Activated CD4-positive, alpha-beta T cell treated with anti-CD3 and anti-CD28 coated beads for 1 hour (primary cell): ENCODE data around the gene KCTD7.
"Not testable (repeated sequence)": the region's sequence is repeated elsewhere in the genome, so short reads cannot be mapped to it uniquely, and the experiment has no call there.

Experiments used
- DNase-seq: peaks from one replicate; pipeline ENCODE4 v3.0.0-alpha.2; 2020

KCTD7 gene

DNA sequence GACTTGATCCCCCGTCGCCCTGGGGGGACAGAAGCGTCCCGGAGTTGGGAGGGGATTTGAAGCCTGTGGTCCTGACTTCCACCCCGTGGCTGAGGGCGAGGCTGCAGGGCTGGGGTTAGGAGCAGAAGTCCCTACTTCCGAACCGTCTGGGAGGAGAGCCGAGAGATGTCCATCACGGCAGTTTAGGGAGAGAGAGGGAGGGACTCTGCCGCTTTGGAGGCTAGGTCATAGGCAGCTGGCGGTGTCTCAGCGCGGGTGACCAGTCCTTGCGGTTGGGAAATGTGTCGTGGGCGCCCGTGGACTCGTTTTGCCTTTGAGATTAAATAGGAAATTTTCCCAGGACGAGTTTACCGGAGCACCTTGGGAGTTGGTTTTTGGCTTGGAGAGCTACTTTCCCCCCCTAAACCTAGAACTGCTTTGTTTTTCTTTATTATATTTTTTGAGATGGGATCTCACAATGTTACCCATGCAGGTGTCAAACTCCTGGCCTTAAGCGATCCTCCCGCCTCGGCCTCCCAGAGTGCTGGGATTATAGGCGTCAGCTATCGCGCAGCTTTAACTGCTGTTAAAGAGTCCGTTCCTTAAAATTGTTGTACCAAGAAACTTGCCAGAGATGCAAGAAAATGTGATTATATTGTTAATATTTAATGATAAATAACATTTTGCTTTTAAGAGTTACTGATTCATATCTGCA lies 26.6 kb downstream of the KCTD7 start:
- not testable (repeated sequence) for DNase-seq

DNA sequence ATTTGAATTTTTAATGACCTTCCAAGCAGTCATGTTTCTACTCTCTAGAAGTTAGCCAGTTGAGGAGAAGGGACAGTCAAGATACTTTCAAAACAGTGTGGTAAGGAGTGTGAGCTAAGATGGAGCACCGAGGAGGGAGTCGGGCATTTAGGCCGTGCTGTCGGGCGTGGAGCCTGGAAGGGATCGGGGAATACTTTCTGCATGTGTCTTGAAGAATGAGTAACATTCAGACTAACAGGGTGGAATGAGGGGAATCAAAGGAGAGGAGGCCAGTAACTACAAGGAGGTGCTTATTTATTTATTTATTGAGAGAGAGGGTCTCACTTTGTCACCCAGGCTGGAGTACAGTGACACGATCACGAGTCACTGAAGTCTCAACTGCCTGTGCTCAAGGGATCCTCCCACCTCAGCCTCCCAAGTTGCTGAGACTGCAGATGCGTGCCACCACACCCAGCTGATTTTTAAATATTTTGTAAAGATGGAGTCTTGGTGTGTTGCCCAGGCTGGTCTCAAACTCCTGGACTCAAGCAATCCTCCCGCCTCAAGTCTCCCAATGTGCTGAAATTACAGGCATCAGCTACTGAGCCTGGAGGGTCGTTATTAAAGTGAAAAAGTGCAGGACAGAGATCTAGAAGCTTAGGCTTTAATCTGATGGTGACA lies 27.3 kb downstream of the KCTD7 start:
- DNase-seq: not testable (repeated sequence)

DNA sequence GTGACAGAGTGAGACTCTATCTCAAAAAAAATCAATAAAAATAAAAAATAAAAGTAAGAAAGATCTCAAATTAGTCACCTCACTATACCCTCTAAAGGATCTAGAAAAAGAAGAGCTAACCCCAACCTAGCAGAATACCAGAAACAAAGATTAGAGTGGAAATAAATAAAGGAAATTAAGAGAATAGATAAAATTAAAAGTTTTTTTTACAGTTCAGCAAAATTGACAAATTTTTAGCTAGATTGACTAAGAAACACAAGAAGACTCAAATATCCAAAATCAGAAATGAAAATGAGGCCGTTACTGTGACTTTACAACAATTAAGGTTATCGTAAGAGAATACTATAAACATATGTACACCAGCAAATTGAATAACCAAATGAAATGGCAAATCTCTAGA lies 29.1 kb downstream of the KCTD7 start:
- no peak for DNase-seq

DNA sequence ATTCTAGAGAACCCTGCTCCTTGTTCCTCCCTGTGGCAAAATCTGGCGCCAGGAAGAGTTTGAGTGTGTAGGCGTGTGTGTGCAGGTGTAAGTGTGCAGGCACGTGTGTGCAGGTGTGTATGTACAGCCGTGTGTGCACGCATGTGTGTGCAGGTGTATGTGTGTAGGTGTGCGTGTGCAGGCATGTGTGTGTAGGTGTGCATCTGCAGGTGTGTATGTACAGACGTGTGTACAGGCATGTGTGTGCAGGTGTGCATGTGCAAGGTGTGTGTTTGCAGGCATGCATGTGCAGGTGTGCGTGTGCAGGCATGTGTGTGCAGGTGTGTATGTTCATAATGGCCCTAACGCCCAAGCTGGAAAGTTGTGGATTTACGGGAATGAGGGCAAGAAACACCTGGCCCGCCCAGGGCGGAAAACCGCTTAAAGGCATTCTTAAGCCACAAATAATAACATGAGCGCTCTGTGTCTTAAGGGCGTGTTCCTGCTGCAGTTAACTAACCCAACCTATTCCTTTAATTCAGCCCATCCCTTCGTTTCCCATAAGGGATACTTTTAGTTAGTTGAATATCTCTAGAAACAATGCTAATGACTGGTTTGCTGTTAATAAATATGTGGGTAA lies 34.1 kb downstream of the KCTD7 start:
- no peak for DNase-seq

DNA sequence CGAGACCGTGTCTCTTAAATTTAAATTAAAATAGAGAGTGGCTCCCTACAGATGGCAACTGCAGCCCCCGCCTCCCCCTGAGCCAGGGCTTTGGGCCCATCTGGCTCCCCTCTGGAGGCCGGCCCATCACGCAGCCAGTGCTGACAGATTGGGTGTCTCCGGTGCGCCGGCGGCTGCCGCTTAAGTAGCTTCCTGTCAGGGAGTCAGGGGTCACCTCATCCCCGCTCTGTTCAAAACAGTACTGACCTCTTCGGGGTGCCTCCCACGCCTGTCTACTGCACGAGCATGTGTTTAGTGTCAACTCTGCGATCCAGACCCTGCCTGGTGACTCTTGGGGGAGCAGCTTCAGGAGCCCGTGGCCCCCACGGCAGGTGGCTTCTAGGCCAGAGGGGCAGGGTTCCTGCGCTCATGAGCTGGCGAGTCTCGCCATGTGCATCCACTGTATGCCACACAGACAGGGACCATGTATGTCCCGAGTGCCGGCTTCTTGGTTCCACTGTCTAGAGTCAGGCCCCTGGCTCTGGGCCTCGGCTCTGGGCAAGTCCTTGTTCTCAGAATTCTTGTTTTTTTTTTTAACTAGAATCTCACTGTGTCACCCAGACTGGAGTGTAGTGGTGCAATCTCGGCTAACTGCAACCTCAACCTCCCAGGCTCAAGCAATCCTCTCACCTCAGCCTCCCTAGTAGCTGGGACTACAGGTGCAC lies 36.1 kb downstream of the KCTD7 start:
- no peak for DNase-seq

- no peak for DNase-seq
These were observed 37.8 kb downstream of the KCTD7 start for GRCh38 chr7:66666313-66666952.

DNA sequence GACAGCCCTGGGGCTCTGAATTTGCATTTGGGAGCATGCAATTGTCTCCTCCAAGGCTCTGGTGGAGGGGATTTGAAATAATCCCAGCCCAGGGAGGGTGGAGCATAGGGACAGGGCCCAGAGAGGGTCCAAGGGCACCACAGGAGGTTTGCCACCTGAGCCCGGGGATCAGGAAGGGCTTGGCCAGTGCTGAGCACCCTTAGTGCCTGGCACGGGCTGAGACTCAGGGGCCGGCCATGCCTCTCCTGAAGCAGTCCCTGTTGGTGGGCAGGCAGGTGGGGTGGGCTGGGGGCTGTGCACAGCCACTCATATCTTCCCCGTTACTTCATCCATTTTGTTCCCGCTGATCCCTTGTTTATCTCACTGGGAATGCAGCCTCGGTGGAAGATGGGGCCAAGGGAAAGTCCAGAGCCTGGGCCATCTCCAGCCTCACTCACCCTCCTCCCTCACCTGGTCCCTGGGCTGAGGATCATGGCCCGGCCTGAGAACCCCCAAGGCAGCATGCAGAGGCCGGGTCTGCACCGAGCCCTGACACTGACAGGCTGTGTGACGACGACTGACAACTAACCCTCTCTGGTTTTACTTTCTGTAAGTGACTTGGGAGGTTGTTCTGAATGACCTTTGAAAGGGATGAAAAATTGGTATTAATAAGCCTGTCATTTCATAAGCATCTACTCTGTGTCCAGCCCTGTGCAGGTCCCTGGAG lies 38.5 kb downstream of the KCTD7 start:
- no peak for DNase-seq

- DNase-seq: no peak
These were observed 39.4 kb downstream of the KCTD7 start for GRCh38 chr7:66668112-66668511.

GRCh38 chr7:66668677-66669076 lies 40.0 kb downstream of the KCTD7 start:
- DNase-seq: no peak

DNA sequence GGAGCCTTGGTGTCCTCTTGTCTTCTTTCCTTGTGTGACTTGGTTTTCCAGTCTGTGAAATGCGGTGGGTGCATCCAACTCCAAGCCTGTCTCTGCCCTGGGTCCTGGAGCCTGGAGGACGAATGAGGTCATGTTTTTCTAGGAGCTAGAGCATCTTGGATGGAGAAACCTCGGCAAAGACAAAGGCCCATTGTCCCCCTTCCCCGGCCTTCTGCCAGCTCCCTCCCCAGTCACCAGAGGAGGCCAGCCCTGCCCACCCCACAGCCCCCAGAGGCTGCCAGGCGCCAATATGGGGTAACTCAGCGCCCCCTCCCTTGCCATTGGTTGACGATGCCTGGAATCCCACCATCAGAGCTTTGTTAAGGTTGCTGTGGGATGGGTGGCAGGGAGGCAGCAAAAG lies 40.4 kb downstream of the KCTD7 start:
- DNase-seq: no peak

DNA sequence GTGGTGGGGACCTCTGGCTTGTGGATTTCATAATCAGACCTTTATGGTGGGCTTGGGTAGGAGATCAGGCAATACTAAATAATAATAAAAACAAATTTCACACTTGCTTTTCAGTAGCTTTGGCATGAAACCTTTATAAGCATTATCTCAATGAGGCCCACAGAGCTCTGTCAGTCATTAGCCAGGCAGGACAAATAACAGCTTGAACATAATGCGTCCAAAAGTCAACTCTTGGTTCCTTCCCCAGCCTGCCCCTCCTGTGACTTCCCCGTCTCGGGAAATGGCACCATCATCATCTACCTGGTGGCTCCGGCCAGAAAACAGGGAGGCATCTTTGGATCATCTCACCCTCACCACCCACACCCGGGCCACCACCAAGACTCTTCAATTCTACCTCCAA lies 40.8 kb downstream of the KCTD7 start:
- no peak for DNase-seq

GRCh38 chr7:66671034-66671433 lies 42.4 kb downstream of the KCTD7 start:
- DNase-seq: no peak

DNA sequence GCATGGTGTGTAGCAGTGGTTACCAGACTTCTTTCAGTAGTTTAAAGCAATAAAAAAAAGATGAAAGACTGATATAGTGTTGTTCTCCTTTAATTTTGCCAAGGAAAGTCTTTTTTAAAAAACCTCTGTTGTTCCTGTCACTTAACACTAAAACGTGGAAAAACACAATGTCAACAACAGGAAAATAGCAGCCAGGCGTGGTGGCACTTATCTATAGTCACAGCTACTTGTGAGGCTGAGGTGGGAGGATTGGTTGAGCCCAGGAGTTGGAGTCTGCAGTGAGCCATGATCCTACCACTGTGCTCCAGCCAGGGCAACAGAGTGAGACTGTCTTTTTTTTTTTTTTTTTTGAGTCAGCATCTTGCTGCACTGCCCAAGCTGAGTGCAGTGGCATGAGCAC lies 42.8 kb downstream of the KCTD7 start:
- DNase-seq: not testable (repeated sequence)

GRCh38 chr7:66672432-66673123 lies 43.9 kb downstream of the KCTD7 start:
- not testable (repeated sequence) for DNase-seq

DNA sequence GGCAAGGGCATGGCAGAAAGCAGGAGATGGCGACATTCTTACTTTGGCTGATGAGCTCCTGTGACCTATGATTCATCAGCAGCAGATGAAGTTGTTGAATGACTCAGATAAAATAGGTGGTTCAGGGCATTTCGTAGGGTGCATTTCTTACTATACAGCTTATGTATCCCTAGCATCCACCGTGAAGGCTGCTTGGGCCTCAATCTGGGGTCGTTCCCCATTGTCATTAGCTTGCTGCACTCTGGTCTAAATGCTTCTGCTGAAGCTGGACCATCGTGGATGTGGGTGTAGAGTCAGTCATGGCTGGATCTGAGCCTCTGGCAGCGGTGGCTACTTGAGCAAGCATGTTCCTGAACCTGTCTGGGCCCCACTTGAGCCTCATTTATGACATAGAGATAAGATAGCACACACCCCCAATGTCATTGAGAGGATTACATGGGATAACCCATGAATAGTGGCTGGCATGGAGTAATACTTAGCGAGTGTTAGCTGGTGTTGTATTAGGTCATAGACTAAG lies 44.5 kb downstream of the KCTD7 start:
- DNase-seq: not testable (repeated sequence)

DNA sequence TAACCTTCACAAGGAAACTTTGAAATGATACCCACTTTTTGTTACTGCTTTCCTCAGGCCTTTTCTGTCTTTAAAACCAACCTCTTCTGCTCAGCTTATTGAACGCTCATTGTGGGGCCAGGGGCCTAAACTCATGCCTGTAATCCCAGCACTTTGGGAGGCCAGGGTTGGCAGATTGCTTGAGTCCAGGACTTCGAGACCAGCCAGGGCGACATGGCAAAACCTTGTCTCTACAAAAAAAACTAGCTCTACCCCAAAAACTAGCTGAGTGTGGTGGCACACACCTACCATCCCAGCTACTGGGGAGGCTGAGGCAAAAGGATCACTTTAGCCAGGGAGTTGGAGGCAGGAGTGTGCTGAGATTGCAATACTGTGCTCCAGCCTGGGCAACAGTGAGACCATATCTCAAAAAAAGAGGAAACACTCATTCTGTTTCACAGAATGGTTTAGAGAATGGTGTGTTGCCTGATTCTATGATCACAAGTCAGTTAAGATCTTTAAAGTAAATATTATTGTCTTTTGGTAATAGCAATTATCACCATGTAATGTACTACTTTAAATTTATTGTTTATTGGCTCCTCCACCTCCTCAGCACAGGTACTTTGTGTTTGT lies 51.1 kb downstream of the KCTD7 start:
- no peak for DNase-seq

GRCh38 chr7:66681491-66682349 lies 53.0 kb downstream of the KCTD7 start:
- DNase-seq: peak; percentile 95

DNA sequence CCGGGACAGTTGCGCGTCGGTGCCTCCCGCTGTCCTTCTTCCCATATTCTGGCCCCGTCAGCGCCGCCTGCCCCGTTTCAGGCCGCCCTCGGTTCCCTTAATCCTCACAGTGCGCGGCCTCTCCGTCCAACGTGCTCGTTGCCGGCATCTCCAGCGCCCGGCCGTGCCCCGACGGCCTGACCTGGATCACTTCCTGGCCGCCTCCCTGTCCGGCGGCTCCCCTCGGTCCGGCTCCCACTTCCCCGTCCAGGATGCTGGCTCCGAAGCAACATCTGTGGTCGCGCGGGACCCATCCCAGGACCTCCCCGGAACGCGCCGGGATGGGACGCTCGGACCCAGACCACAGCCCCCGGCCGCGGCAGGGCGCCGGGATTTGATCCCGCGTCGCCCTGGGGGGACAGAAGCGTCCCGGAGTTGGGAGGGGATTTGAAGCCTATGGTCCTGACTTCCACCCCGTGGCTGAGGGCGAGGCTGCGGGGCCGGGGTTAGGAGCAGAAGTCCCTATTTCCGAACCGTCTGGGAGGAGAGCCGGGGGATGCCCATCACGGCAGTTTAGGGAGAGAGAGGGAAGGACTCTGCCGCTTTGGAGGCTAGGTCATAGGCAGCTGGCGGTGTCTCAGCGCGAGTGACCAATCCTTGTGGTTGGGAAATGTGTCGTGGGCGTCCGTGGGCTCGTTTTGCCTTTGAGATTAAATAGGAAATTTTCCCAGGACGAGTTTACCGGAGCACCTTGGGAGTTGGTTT lies 53.8 kb downstream of the KCTD7 start:
- DNase-seq: no peak

DNA sequence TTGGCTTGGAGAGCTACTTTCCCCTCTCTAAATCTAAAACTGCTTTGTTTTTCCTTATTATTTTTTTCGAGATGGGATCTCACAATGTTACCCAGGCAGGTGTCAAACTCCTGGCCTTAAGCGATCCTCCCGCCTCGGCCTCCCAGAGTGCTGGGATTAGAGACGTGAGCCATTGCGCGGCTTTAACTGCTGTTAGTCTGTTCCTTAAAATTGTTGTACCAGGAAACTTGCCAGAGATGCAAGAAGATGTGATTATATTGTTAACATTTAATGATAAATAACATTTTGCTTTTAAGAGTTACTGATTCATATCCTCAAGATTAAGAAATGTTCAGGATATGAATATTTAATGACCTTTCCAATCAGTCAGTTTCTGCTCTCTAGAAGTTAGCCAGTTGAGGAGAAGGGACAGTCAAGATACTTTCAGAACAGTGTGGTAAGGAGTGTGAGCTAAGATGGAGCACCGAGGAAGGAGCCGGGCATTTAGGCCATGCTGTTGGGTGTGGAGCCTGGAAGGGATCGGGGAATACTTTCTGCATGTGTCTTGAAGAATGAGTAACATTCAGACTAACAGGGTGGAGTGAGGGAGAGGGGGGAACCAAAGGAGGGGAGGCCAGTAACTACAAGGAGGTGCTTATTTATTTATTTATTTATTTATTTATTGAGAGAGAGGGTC lies 54.6 kb downstream of the KCTD7 start:
- not testable (repeated sequence) for DNase-seq
